SK-N-SH (cell line): ENCODE data around the gene CCDC167. TPM values are rescaled to one million over a fixed set of nuclear protein-coding genes. Genes with fewer than 3 reads are reported as not detected.

Experiments used
- CTCF ChIA-PET: fragments of 300-600, 350-600 bp; formaldehyde crosslinking; extraction: SDS; loops from one replicate; lab custom pipeline; 2021; lab: Yijun Ruan, JAX
- POLR2A ChIA-PET: fragments of 350-600 bp; sonication (Branson Sonifier 250); formaldehyde crosslinking; extraction: SDS; loops from one replicate; lab custom pipeline; 2020; ENCODE audit warnings: antibody characterized with exemption, inconsistent platforms; lab: Yijun Ruan, JAX
- DNase-seq: peaks from one replicate; pipeline ENCODE4 v3.0.0; 2012
- H2AFZ ChIP-seq: fragments of 200-600 bp; sonication (generic); 2 replicates; pipeline ENCODE4 v1.8.1; 2016; ENCODE audit warnings: antibody characterized with exemption, mild to moderate bottlenecking, low read depth
- H3F3A ChIP-seq: fragments of 200-600 bp; sonication (generic); replicated peaks from 2 replicates; pipeline ENCODE3; 2016; ENCODE audit warnings: antibody characterized with exemption, mild to moderate bottlenecking; ENCODE audit not compliant: insufficient read depth
- H3K27ac ChIP-seq, 2 experiments: fragments of 200-500 bp in 1 of 2; fragments of 200-600 bp in 1 of 2; sonication (Bioruptor generic) in 1 of 2; sonication (generic), shearing (Covaris generic) in 1 of 2; 2 replicates each; pipeline versions ENCODE4 v1.5.1 to v1.6.1; 2014 to 2016; ENCODE audit warnings: low read depth in 2 of 2, inconsistent platforms in 1 of 2, low read length in 1 of 2, mild to moderate bottlenecking in 1 of 2, mixed read lengths in 1 of 2
- H3K27me3 ChIP-seq: fragments of 200-600 bp; sonication (generic), shearing (Covaris generic); 2 replicates; pipeline ENCODE4 v1.6.1; 2016; ENCODE audit warnings: mixed run types; ENCODE audit not compliant: insufficient read depth
- H3K36me3 ChIP-seq, 2 experiments: fragments of 200-500 bp in 1 of 2; fragments of 200-600 bp in 1 of 2; sonication (Bioruptor generic) in 1 of 2; sonication (generic) in 1 of 2; replicated peaks in 1 of 2; 2 replicates each; pipeline versions ENCODE3 to v1.5.1; 2014 to 2016; ENCODE audit warnings: low read length in 1 of 2, mild to moderate bottlenecking in 1 of 2; ENCODE audit not compliant: insufficient read depth in 2 of 2, control insufficient read depth in 1 of 2
- H3K4me1 ChIP-seq, 2 experiments: fragments of 200-500 bp in 1 of 2; fragments of 200-600 bp in 1 of 2; sonication (Bioruptor generic) in 1 of 2; sonication (generic), shearing (Covaris generic) in 1 of 2; 2 replicates each; pipeline versions ENCODE4 v1.5.1 to v1.6.1; 2014 to 2016; ENCODE audit warnings: low read depth in 1 of 2, low read length in 1 of 2, mixed run types in 1 of 2; ENCODE audit not compliant: insufficient read depth in 2 of 2, control insufficient read depth in 1 of 2
- H3K4me2 ChIP-seq: fragments of 200-600 bp; sonication (generic), shearing (Covaris generic); 2 replicates; pipeline ENCODE4 v1.6.1; 2017; ENCODE audit warnings: mixed run types
- H3K4me3 ChIP-seq, 2 experiments: fragments of 200-500 bp in 1 of 2; fragments of 200-600 bp in 1 of 2; sonication (Bioruptor generic) in 1 of 2; sonication (generic), shearing (Covaris generic) in 1 of 2; 2 replicates each; pipeline versions ENCODE4 v1.5.1 to v1.8.1; 2014 to 2016; ENCODE audit warnings: low read depth in 2 of 2, inconsistent platforms in 1 of 2, low read length in 1 of 2, mild to moderate bottlenecking in 1 of 2, mixed read lengths in 1 of 2, moderate library complexity in 1 of 2
- H3K79me2 ChIP-seq: fragments of 200-600 bp; sonication (generic); 2 replicates; pipeline ENCODE4 v1.8.1; 2017; ENCODE audit warnings: mild to moderate bottlenecking; ENCODE audit not compliant: insufficient read depth
- H3K9ac ChIP-seq: fragments of 200-600 bp; sonication (generic); 2 replicates; pipeline ENCODE4 v1.6.1; 2017; ENCODE audit warnings: mixed run types
- H3K9me2 ChIP-seq: fragments of 200-600 bp; sonication (generic); 2 replicates; pipeline ENCODE4 v1.6.1; 2017; ENCODE audit warnings: mixed run types
- H3K9me3 ChIP-seq: fragments of 200-600 bp; sonication (generic); 2 replicates; pipeline ENCODE4 v1.6.1; 2017; ENCODE audit warnings: mixed run types, mild to moderate bottlenecking, moderate library complexity
- H4K20me1 ChIP-seq: fragments of 200-600 bp; sonication (generic); 2 replicates; pipeline ENCODE4 v1.6.1; 2017; ENCODE audit warnings: mild to moderate bottlenecking, mixed run types; ENCODE audit not compliant: insufficient read depth
- CHD2 ChIP-seq: fragments of 150-350 bp; IDR thresholded peaks from 2 replicates; pipeline ENCODE4 v1.6.1; 2018; ENCODE audit warnings: low read length; ENCODE audit not compliant: partially characterized antibody
- CTCF ChIP-seq: fragments of 200-600 bp; sonication (generic); IDR thresholded peaks from 2 replicates; pipeline ENCODE4 v1.6.1; 2017; ENCODE audit warnings: antibody characterized with exemption, mild to moderate bottlenecking, moderate library complexity
- EP300 ChIP-seq, 2 experiments: IDR thresholded peaks; 2 replicates each; pipeline versions ENCODE4 v1.4.0 to v1.6.1; 2012; ENCODE audit warnings: borderline replicate concordance in 1 of 2, low read depth in 1 of 2, low read length in 1 of 2
- FOSL2 ChIP-seq: IDR thresholded peaks from 2 replicates; pipeline ENCODE4 v1.4.0; 2012; ENCODE audit warnings: low read depth, mild to moderate bottlenecking, moderate library complexity, borderline replicate concordance
- FOXJ3 ChIP-seq: sonication (generic); formaldehyde crosslinking; IDR thresholded peaks from 2 replicates; pipeline ENCODE4 v1.5.1; 2020; ENCODE audit warnings: mild to moderate bottlenecking, missing genetic modification reagents
- GABPA ChIP-seq: IDR thresholded peaks from 2 replicates; pipeline ENCODE4 v1.4.0; 2012; ENCODE audit warnings: low read depth, mild to moderate bottlenecking
- GATA2 ChIP-seq: sonication (generic); formaldehyde crosslinking; IDR thresholded peaks from 2 replicates; pipeline ENCODE4 v1.5.0; 2020; ENCODE audit warnings: mild to moderate bottlenecking, missing genetic modification reagents
- MAX ChIP-seq: IDR thresholded peaks from 2 replicates; pipeline ENCODE4 v1.4.0; 2012; ENCODE audit warnings: low read depth
- NRF1 ChIP-seq: IDR thresholded peaks from 2 replicates; pipeline ENCODE4 v1.6.1; 2012; ENCODE audit warnings: low read depth, mild to moderate bottlenecking, low read length
- PBX3 ChIP-seq: IDR thresholded peaks from 2 replicates; pipeline ENCODE4; 2012
- POLR2AphosphoS5 ChIP-seq: IDR thresholded peaks from 2 replicates; pipeline ENCODE4 v1.6.1; 2012; ENCODE audit warnings: low read depth, low read length
- RAD21 ChIP-seq: IDR thresholded peaks from 2 replicates; pipeline ENCODE4 v1.6.1; 2012; ENCODE audit warnings: mild to moderate bottlenecking, low read length
- RCOR1 ChIP-seq: fragments of 150-350 bp; IDR thresholded peaks from 2 replicates; pipeline ENCODE4 v1.6.1; 2017; ENCODE audit warnings: antibody characterized with exemption, low read length
- RXRA ChIP-seq: IDR thresholded peaks from 2 replicates; pipeline ENCODE4 v1.4.0; 2012; ENCODE audit warnings: low read depth, mild to moderate bottlenecking, borderline replicate concordance
- SMC3 ChIP-seq: IDR thresholded peaks from 2 replicates; pipeline ENCODE4 v1.6.1; 2012; ENCODE audit warnings: low read depth, low read length, improper control_type of control experiment
- TAF1 ChIP-seq: IDR thresholded peaks from 2 replicates; pipeline ENCODE4 v1.6.1; 2012; ENCODE audit warnings: low read depth, mild to moderate bottlenecking, low read length, moderate library complexity, borderline replicate concordance
- YY1 ChIP-seq: IDR thresholded peaks from 2 replicates; pipeline ENCODE4 v1.4.0; 2012; ENCODE audit warnings: low read depth, mild to moderate bottlenecking
- WGBS: methylation state at CpG from one replicate; pipeline ENCODE4 v1.1.6; 2017; ENCODE audit warnings: low lambda C conversion rate; 5-methylcytosine and 5-hydroxymethylcytosine counted together
- polyA plus RNA-seq, 3 experiments: library from polyadenylated mRNA; depleted of rRNA; stranded (reverse); fragments of >200 nt; gene quantifications; 2 replicates each; pipeline ENCODE4 v1.2.3, GENCODE V29; 2012
- TF ChIP-seq, protein P1 (sequence below): IDR thresholded peaks from 2 replicates; pipeline ENCODE4 v1.4.0; 2012; ENCODE audit warnings: low read depth, borderline replicate concordance
- TF ChIP-seq, protein P2 (sequence below): IDR thresholded peaks from 2 replicates; pipeline ENCODE4 v1.6.1; 2012; ENCODE audit warnings: mild to moderate bottlenecking, low read depth, low read length, moderate library complexity
- TF ChIP-seq, protein P3 (sequence below): IDR thresholded peaks from 2 replicates; pipeline ENCODE4 v1.4.0; 2012; ENCODE audit warnings: low read depth, borderline replicate concordance
- TF ChIP-seq, protein P4 (sequence below): fragments of 150-350 bp; IDR thresholded peaks from 2 replicates; pipeline ENCODE4 v1.6.1; 2017; ENCODE audit warnings: antibody characterized with exemption, low read length, low read depth, borderline replicate concordance

CCDC167 gene
- polyA plus RNA-seq, 1 of the 3 experiments (the other 2 are of a cell fraction): 49.1 TPM

DNA sequence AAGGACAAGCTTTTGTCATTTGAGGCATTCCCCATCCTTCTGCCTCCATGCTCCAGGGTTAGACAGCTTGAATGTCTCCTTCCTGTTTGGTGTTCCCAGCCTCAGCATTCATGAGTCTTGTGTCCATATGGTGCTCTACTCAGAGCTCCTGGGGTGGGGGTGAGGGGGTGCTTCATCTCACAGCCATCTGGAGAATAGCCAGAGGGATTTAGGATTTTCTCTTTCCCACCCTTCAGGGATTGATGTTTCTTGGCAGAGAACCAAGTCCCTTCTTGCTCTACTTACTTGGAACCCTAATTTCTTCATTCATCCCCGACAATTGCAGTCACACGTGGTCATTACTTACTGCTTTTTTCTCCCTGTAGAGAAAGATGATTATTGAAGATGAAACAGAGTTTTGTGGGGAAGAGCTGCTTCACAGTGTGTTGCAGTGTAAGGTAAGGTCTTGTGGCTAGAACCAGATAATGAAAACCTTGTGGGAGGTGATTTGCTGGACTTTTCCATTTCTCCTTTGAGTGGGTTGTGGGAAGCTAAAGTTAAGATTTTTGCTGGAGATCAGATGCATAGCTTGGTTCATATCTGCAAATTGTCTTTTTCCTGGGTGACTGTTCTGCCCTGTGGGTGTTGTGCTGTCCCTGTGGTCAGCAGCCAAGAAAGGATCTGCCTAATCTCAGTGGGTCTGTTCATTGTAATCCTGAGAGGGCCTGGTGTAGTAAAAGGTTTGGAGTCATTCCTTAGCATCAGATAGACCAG lies 48.1 kb downstream of the CCDC167 start:
- Histone ChIP-seq H3K27me3 (no peaks in the 10 kb centered on the region), H3K79me2 (no peaks in the 10 kb centered on the region), H3K27ac (peak overlapping the region in 1 of 2 experiments; percentile 89; a peak in 3 of 4 replicates), H3K9me3 (no peaks in the 10 kb centered on the region), H3K9me2 (no peaks in the 10 kb centered on the region), H3K36me3 (peaks cover 39 to 45% of the 10 kb centered on the region in 2 experiments), H3K9ac (no peak overlapping the region), H3K4me1 (peaks cover 15 to 58% of the 10 kb centered on the region in 2 experiments; a peak in 3 of 4 replicates), H3K4me3 (no peak overlapping the region), H2AFZ (no peak overlapping the region), H3K4me2 (no peak overlapping the region), H4K20me1 (no peaks in the 10 kb centered on the region), H3F3A (peaks cover 18% of the 10 kb centered on the region)
- ChIA-PET CTCF (interaction anchor here (0.9 to 1.3 kb wide), 6 partner anchors 12 to 241 kb away, joined by 3 to 5 read pairs (median 3); no protein-coding TSS in a partner anchor), POLR2A (interaction anchor here (0.7 to 1.2 kb wide), 3 partner anchors 15 to 22 kb away, joined by 3 to 4 read pairs (median 3); no protein-coding TSS in a partner anchor)
- peak; percentile 45 for DNase-seq
- WGBS: 26% methylated on average over 2 of the region's 2 CpGs
- TF ChIP-seq, protein P1, sequence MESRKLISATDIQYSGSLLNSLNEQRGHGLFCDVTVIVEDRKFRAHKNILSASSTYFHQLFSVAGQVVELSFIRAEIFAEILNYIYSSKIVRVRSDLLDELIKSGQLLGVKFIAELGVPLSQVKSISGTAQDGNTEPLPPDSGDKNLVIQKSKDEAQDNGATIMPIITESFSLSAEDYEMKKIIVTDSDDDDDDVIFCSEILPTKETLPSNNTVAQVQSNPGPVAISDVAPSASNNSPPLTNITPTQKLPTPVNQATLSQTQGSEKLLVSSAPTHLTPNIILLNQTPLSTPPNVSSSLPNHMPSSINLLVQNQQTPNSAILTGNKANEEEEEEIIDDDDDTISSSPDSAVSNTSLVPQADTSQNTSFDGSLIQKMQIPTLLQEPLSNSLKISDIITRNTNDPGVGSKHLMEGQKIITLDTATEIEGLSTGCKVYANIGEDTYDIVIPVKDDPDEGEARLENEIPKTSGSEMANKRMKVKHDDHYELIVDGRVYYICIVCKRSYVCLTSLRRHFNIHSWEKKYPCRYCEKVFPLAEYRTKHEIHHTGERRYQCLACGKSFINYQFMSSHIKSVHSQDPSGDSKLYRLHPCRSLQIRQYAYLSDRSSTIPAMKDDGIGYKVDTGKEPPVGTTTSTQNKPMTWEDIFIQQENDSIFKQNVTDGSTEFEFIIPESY: no peak
- TF ChIP-seq, protein P2, sequence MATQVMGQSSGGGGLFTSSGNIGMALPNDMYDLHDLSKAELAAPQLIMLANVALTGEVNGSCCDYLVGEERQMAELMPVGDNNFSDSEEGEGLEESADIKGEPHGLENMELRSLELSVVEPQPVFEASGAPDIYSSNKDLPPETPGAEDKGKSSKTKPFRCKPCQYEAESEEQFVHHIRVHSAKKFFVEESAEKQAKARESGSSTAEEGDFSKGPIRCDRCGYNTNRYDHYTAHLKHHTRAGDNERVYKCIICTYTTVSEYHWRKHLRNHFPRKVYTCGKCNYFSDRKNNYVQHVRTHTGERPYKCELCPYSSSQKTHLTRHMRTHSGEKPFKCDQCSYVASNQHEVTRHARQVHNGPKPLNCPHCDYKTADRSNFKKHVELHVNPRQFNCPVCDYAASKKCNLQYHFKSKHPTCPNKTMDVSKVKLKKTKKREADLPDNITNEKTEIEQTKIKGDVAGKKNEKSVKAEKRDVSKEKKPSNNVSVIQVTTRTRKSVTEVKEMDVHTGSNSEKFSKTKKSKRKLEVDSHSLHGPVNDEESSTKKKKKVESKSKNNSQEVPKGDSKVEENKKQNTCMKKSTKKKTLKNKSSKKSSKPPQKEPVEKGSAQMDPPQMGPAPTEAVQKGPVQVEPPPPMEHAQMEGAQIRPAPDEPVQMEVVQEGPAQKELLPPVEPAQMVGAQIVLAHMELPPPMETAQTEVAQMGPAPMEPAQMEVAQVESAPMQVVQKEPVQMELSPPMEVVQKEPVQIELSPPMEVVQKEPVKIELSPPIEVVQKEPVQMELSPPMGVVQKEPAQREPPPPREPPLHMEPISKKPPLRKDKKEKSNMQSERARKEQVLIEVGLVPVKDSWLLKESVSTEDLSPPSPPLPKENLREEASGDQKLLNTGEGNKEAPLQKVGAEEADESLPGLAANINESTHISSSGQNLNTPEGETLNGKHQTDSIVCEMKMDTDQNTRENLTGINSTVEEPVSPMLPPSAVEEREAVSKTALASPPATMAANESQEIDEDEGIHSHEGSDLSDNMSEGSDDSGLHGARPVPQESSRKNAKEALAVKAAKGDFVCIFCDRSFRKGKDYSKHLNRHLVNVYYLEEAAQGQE: no peak
- TF ChIP-seq RCOR1: peak; percentile 96
- no peak for TF ChIP-seq YY1
- no peak for TF ChIP-seq SMC3
- TF ChIP-seq, protein P3, sequence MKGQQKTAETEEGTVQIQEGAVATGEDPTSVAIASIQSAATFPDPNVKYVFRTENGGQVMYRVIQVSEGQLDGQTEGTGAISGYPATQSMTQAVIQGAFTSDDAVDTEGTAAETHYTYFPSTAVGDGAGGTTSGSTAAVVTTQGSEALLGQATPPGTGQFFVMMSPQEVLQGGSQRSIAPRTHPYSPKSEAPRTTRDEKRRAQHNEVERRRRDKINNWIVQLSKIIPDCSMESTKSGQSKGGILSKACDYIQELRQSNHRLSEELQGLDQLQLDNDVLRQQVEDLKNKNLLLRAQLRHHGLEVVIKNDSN: no peak
- peak in 1 of 2 experiments; percentile 91; a peak in 2 of 4 replicates for TF ChIP-seq EP300 (IDR thresholded peaks at IDR 0.05; ENCODE audit: borderline replicate concordance in 1 of 2, low read depth in 1 of 2, low read length in 1 of 2)
- peak; percentile 62 for TF ChIP-seq GATA2
- peak; percentile 77; the same call in 1 of the 2 replicates for TF ChIP-seq FOXJ3 (CRISPR knock-in tag)
- TF ChIP-seq POLR2AphosphoS5: no peak
- TF ChIP-seq MAX: no peak
- no peak for TF ChIP-seq TAF1
- TF ChIP-seq CTCF: no peak
- TF ChIP-seq PBX3: no peak; the same call in 1 of the 2 replicates
- TF ChIP-seq RXRA: no peak
- TF ChIP-seq, protein P4, sequence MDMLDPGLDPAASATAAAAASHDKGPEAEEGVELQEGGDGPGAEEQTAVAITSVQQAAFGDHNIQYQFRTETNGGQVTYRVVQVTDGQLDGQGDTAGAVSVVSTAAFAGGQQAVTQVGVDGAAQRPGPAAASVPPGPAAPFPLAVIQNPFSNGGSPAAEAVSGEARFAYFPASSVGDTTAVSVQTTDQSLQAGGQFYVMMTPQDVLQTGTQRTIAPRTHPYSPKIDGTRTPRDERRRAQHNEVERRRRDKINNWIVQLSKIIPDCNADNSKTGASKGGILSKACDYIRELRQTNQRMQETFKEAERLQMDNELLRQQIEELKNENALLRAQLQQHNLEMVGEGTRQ: no peak
- no peak for TF ChIP-seq GABPA
- TF ChIP-seq NRF1: no peak
- no peak for TF ChIP-seq FOSL2
- peak; percentile 49 for TF ChIP-seq CHD2
- TF ChIP-seq RAD21: no peak; the same call in 1 of the 2 replicates
